T-helper 1 cell treated with Interleukin-12 subunit alpha and Interleukin-12 subunit beta and Interleukin-4 antibody, amounts not matched to agents 30 μg/mL and 1 μg/mL, for 36 hours (primary cell): Measurements from ENCODE around the gene TNS1.

Experiments
- H3K27ac Mint-ChIP-seq: one replicate; pipeline ENCODE4 v1.8.0; 2021; ENCODE audit warnings: mild to moderate bottlenecking, mixed read lengths
- H3K27me3 Mint-ChIP-seq: one replicate; pipeline ENCODE4 v1.8.0; 2021; ENCODE audit warnings: low read depth, mixed read lengths
- H3K36me3 Mint-ChIP-seq: one replicate; pipeline ENCODE4 v1.8.0; 2021; ENCODE audit warnings: low read depth, mixed read lengths
- H3K4me1 Mint-ChIP-seq: one replicate; pipeline ENCODE4 v1.8.0; 2021; ENCODE audit warnings: low read depth, mixed read lengths
- H3K4me3 Mint-ChIP-seq: one replicate; pipeline ENCODE4 v1.8.0; 2021; ENCODE audit warnings: mild to moderate bottlenecking, moderate library complexity, mixed read lengths
- H3K9me3 Mint-ChIP-seq: one replicate; pipeline ENCODE4 v1.8.0; 2021; ENCODE audit warnings: mixed read lengths

The TNS1 gene

GRCh38 chr2:217844696-217845095, 158.1 kb downstream of the TNS1 start:
- Mint-ChIP-seq H3K9me3 (no peaks in the 10 kb centered on the region), H3K27ac (no peak overlapping the region), H3K36me3 (no peaks in the 10 kb centered on the region), H3K27me3 (no peaks in the 10 kb centered on the region), H3K4me1 (no peaks in the 10 kb centered on the region), H3K4me3 (no peak overlapping the region)

GRCh38 chr2:217843324-217843723, 159.5 kb downstream of the TNS1 start:
- Mint-ChIP-seq H3K27ac (no peak overlapping the region), H3K9me3 (no peaks in the 10 kb centered on the region), H3K27me3 (no peaks in the 10 kb centered on the region), H3K36me3 (no peaks in the 10 kb centered on the region), H3K4me1 (no peaks in the 10 kb centered on the region), H3K4me3 (no peak overlapping the region)

GRCh38 chr2:217842017-217842416, 160.8 kb downstream of the TNS1 start:
- no peaks in the 10 kb centered on the region for H3K9me3 Mint-ChIP-seq
- no peak overlapping the region for H3K4me3 Mint-ChIP-seq
- H3K27me3 Mint-ChIP-seq = no peaks in the 10 kb centered on the region
- no peaks in the 10 kb centered on the region for H3K4me1 Mint-ChIP-seq
- no peak overlapping the region for H3K27ac Mint-ChIP-seq
- no peaks in the 10 kb centered on the region for H3K36me3 Mint-ChIP-seq

- no peaks in the 10 kb centered on the region for H3K36me3 Mint-ChIP-seq
These were observed 162.3 kb downstream of the TNS1 start for GRCh38 chr2:217840522-217840921.

GRCh38 chr2:217839750-217840107, 163.1 kb downstream of the TNS1 start:
- Mint-ChIP-seq H3K27ac (no peak overlapping the region), H3K27me3 (no peaks in the 10 kb centered on the region), H3K4me1 (no peaks in the 10 kb centered on the region), H3K36me3 (no peaks in the 10 kb centered on the region), H3K4me3 (no peak overlapping the region), H3K9me3 (no peaks in the 10 kb centered on the region)

More at GRCh38 chr2:217840522-217840921, 162.3 kb downstream of the TNS1 start:
- H3K27me3 Mint-ChIP-seq = no peaks in the 10 kb centered on the region
- H3K4me3 Mint-ChIP-seq = no peak overlapping the region
- no peaks in the 10 kb centered on the region for H3K4me1 Mint-ChIP-seq
- H3K27ac Mint-ChIP-seq = no peak overlapping the region
- H3K9me3 Mint-ChIP-seq = no peaks in the 10 kb centered on the region

GRCh38 chr2:217839073-217839749, 163.6 kb downstream of the TNS1 start:
- Mint-ChIP-seq H3K4me1 (no peaks in the 10 kb centered on the region), H3K27me3 (no peaks in the 10 kb centered on the region), H3K36me3 (no peaks in the 10 kb centered on the region), H3K27ac (no peak overlapping the region), H3K4me3 (no peak overlapping the region), H3K9me3 (no peaks in the 10 kb centered on the region)

GRCh38 chr2:217838409-217838831, 164.4 kb downstream of the TNS1 start:
- H3K27ac Mint-ChIP-seq = no peak overlapping the region
- H3K4me1 Mint-ChIP-seq = no peaks in the 10 kb centered on the region
- no peaks in the 10 kb centered on the region for H3K27me3 Mint-ChIP-seq
- no peak overlapping the region for H3K4me3 Mint-ChIP-seq
- H3K36me3 Mint-ChIP-seq = no peaks in the 10 kb centered on the region
- no peaks in the 10 kb centered on the region for H3K9me3 Mint-ChIP-seq

GRCh38 chr2:217837530-217837929, 165.3 kb downstream of the TNS1 start:
- Mint-ChIP-seq H3K27me3 (no peaks in the 10 kb centered on the region), H3K4me3 (no peak overlapping the region), H3K27ac (no peak overlapping the region), H3K4me1 (no peaks in the 10 kb centered on the region), H3K36me3 (no peaks in the 10 kb centered on the region), H3K9me3 (no peaks in the 10 kb centered on the region)

- Mint-ChIP-seq H3K36me3 (no peaks in the 10 kb centered on the region), H3K27ac (no peak overlapping the region), H3K4me1 (no peaks in the 10 kb centered on the region), H3K9me3 (no peaks in the 10 kb centered on the region), H3K27me3 (no peaks in the 10 kb centered on the region), H3K4me3 (no peak overlapping the region)
These were observed 165.8 kb downstream of the TNS1 start for GRCh38 chr2:217836901-217837491.

GRCh38 chr2:217835931-217836891, 166.6 kb downstream of the TNS1 start:
- Mint-ChIP-seq H3K36me3 (no peaks in the 10 kb centered on the region), H3K9me3 (no peaks in the 10 kb centered on the region), H3K27me3 (no peaks in the 10 kb centered on the region), H3K4me3 (no peak overlapping the region), H3K4me1 (no peaks in the 10 kb centered on the region), H3K27ac (no peak overlapping the region)

GRCh38 chr2:217834744-217835513, 167.9 kb downstream of the TNS1 start:
- H3K4me3 Mint-ChIP-seq = no peak overlapping the region
- H3K27ac Mint-ChIP-seq = no peak overlapping the region
- no peaks in the 10 kb centered on the region for H3K9me3 Mint-ChIP-seq
- H3K36me3 Mint-ChIP-seq = no peaks in the 10 kb centered on the region
- no peaks in the 10 kb centered on the region for H3K4me1 Mint-ChIP-seq
- H3K27me3 Mint-ChIP-seq = no peaks in the 10 kb centered on the region

- Mint-ChIP-seq H3K27me3 (no peaks in the 10 kb centered on the region), H3K27ac (no peak overlapping the region), H3K4me1 (no peaks in the 10 kb centered on the region), H3K9me3 (no peaks in the 10 kb centered on the region), H3K4me3 (no peak overlapping the region), H3K36me3 (no peaks in the 10 kb centered on the region)
These were observed 168.7 kb downstream of the TNS1 start for GRCh38 chr2:217834057-217834620.

GRCh38 chr2:217833439-217833838, 169.4 kb downstream of the TNS1 start:
- Mint-ChIP-seq H3K4me1 (no peaks in the 10 kb centered on the region), H3K27ac (no peak overlapping the region), H3K9me3 (no peaks in the 10 kb centered on the region), H3K36me3 (no peaks in the 10 kb centered on the region), H3K4me3 (no peak overlapping the region), H3K27me3 (no peaks in the 10 kb centered on the region)

- no peaks in the 10 kb centered on the region for H3K36me3 Mint-ChIP-seq
- no peaks in the 10 kb centered on the region for H3K4me1 Mint-ChIP-seq
- no peaks in the 10 kb centered on the region for H3K27me3 Mint-ChIP-seq
- H3K27ac Mint-ChIP-seq = no peak overlapping the region
- H3K9me3 Mint-ChIP-seq = no peaks in the 10 kb centered on the region
- no peak overlapping the region for H3K4me3 Mint-ChIP-seq
These were observed 169.8 kb downstream of the TNS1 start for GRCh38 chr2:217832987-217833386.
